Measurements from ENCODE around the gene FBXO48. TPM values are rescaled to one million over a fixed set of nuclear protein-coding genes. Genes with fewer than 3 reads are reported as not detected.
"Not testable (repeated sequence)": the region's sequence is repeated elsewhere in the genome, so short reads cannot be mapped to it uniquely, and the experiment has no call there.

Gene FBXO48
- total RNA-seq, 6 experiments from 2014 or later = 0.82 to 1.5 (median 1.2) TPM

DNA sequence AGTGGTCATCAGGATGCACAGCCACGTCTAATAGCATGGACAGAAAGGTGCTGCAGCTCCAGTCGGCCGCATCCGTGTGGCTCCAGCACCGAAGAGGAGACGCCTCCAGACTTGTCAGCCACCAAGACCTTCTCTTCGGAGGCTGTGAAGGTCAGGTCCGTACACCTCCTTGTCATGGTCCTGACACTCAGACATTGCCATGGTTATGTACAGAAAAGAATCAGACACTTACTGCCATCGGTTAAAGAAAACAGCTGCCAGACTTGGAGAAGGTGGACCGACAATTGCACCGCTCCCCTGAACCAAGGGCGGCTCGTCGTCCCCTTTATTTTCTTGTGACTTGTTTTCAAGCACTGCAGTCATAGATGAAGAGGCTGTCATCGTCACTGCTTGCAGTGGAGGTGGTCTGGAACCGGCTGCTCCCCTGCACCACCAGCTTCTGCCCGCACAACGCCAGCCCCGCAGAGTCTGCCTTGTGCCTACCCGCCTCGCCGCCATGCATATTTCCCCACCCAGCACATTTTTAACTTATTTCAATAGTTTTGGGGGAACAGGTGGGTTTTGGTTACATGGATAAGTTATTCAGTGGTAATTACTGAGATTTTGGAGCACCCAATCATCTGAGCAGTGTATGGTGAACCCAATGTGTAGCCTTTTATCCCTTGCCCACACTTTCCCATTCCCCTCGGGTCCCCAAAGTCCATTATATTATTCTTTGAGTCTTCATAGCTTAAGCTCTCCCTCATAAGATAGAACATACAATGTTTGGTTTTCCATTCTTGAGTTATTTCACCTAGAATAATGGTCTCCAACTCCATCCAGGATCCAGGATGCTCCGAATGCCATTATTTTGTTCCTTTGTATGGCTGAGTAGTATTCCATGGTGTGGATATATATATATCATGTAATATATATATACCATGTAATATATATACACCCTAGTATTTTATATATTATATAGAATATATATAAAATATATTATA, 18.1 kb downstream of the FBXO48 start:
- intact Hi-C loops (cut with DNase I) = loop anchor here in 1 of 2 donors (10.0 kb wide), 1 partner anchor 94 kb away; no protein-coding TSS in a partner anchor
- H3K27ac ChIP-seq = no peak overlapping the region

GRCh38 chr2:68447118-68447517, 20.0 kb downstream of the FBXO48 start:
- H3K36me3 ChIP-seq = no peaks in the 10 kb centered on the region
- H3K4me3 ChIP-seq = no peak overlapping the region
- no peaks in the 10 kb centered on the region for H3K9me3 ChIP-seq
- no peak overlapping the region for H3K27ac ChIP-seq
- H3K4me1 ChIP-seq = no peaks in the 10 kb centered on the region
- no peak for TF ChIP-seq POLR2A (IDR thresholded peaks at IDR 0.05)
- TF ChIP-seq, protein P1, sequence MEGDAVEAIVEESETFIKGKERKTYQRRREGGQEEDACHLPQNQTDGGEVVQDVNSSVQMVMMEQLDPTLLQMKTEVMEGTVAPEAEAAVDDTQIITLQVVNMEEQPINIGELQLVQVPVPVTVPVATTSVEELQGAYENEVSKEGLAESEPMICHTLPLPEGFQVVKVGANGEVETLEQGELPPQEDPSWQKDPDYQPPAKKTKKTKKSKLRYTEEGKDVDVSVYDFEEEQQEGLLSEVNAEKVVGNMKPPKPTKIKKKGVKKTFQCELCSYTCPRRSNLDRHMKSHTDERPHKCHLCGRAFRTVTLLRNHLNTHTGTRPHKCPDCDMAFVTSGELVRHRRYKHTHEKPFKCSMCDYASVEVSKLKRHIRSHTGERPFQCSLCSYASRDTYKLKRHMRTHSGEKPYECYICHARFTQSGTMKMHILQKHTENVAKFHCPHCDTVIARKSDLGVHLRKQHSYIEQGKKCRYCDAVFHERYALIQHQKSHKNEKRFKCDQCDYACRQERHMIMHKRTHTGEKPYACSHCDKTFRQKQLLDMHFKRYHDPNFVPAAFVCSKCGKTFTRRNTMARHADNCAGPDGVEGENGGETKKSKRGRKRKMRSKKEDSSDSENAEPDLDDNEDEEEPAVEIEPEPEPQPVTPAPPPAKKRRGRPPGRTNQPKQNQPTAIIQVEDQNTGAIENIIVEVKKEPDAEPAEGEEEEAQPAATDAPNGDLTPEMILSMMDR (IDR thresholded peaks at IDR 0.05) = no peak
- intact Hi-C loops (cut with DNase I) = loop anchor here in 1 of 2 donors (10.0 kb wide), 1 partner anchor 92 kb away; no protein-coding TSS in a partner anchor
- no peak for DNase-seq
- WGBS (ENCODE audit: insufficient coverage, low coverage, low lambda C conversion rate, missing lambda C conversion rate) = 86% methylated on average over 9 of the region's 16 CpGs
- ATAC-seq = no peak
- H3K27me3 ChIP-seq = no peaks in the 10 kb centered on the region

More for the DNA sequence above, 18.1 kb downstream of the FBXO48 start:
- Histone ChIP-seq H3K27me3 (no peaks in the 10 kb centered on the region), H3K36me3 (no peaks in the 10 kb centered on the region), H3K9me3 (no peaks in the 10 kb centered on the region), H3K4me3 (no peak overlapping the region), H3K4me1 (no peaks in the 10 kb centered on the region)
- 93% methylated on average over 7 of the region's 24 CpGs for WGBS (ENCODE audit: insufficient coverage, low coverage, low lambda C conversion rate, missing lambda C conversion rate)
- DNase-seq (no peak), ATAC-seq (peak in 3 of 4 donors; percentile 42 to 55 (median 45))
- TF ChIP-seq, protein P1 (IDR thresholded peaks at IDR 0.05) = no peak
- TF ChIP-seq POLR2A (IDR thresholded peaks at IDR 0.05) = no peak

DNA sequence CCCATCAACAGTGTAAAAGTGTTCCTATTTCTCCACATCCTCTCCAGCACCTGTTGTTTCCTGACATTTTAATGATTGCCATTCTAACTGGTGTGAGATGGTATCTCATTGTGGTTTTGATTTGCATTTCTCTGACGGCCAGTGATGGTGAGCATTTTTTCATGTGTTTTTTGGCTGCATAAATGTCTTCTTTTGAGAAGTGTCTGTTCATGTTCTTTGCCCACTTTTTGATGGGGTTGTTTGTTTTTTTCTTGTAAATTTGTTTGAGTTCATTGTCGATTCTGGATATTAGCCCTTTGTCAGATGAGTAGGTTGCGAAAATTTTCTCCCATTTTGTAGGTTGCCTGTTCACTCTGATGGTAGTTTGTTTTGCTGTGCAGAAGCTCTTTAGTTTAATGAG, 20.7 kb downstream of the FBXO48 start:
- H3K27me3 ChIP-seq, H3K4me3 ChIP-seq, ATAC-seq, DNase-seq, H3K4me1 ChIP-seq, H3K9me3 ChIP-seq, H3K27ac ChIP-seq, H3K36me3 ChIP-seq: not testable (repeated sequence)
- intact Hi-C loops (cut with DNase I) = loop anchor here in 1 of 2 donors (10.0 kb wide), 1 partner anchor 92 kb away; no protein-coding TSS in a partner anchor
- 51% methylated on average over 2 of the region's 3 CpGs for WGBS (ENCODE audit: insufficient coverage, low coverage, low lambda C conversion rate, missing lambda C conversion rate)

DNA sequence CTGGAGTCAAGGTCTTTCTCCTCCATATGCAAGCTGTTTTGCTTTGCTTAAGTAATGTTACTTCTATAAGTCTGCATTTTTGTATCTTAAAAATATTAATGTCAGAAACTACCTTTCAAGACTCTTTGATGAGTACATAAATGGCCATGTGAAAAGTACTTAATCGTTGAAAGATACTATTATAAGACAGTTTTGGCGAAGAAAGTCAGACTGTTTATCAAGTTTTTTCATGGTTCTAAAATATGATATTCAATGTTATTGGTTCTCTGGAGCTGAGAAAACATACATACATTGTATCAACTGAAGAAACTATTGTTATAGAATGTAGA, 25.1 kb downstream of the FBXO48 start:
- Histone ChIP-seq H3K27me3 (no peaks in the 10 kb centered on the region), H3K4me3 (no peak overlapping the region), H3K9me3 (no peaks in the 10 kb centered on the region), H3K36me3 (no peaks in the 10 kb centered on the region), H3K27ac (no peak overlapping the region), H3K4me1 (peaks cover 0 to 15% (median 9%) of the 10 kb centered on the region in 4 donors)
- intact Hi-C loops (cut with DNase I) = loop anchor here in 1 of 2 donors (10.0 kb wide), 1 partner anchor 87 kb away; no protein-coding TSS in a partner anchor
- no peak for ATAC-seq
- DNase-seq = no peak
- WGBS (ENCODE audit: insufficient coverage, low coverage, low lambda C conversion rate, missing lambda C conversion rate) = 86% methylated on average over 2 of the region's 2 CpGs
- TF ChIP-seq, protein P1 (IDR thresholded peaks at IDR 0.05) = no peak
- no peak for TF ChIP-seq POLR2A (IDR thresholded peaks at IDR 0.05)

Data from right lobe of liver (tissue), 6 donors.